CD4-positive, alpha-beta T cell (primary cell): ENCODE results near the gene MT2A. TPM values are rescaled to one million over a fixed set of nuclear protein-coding genes. Genes with fewer than 3 reads are reported as not detected.

Experiments used
- ATAC-seq: fragments of 200-7000 bp; cut with Tn5 transposase; one replicate; pipeline ENCODE4 v1.10.0; 2022; ENCODE audit warnings: mild to moderate bottlenecking; ENCODE audit not compliant: poor library complexity
- CTCF ChIA-PET: fragments of 350-600 bp; sonication (Branson Sonifier 250); formaldehyde crosslinking; loops from one replicate; lab custom pipeline; 2021; ENCODE audit warnings: antibody characterized with exemption, inconsistent platforms; lab: Charles Lee
- POLR2A ChIA-PET: fragments of 350-600 bp; sonication (Branson Sonifier 250); formaldehyde crosslinking; loops from one replicate; lab custom pipeline; 2021; ENCODE audit warnings: antibody characterized with exemption, inconsistent platforms; lab: Charles Lee
- DNase-seq, 14 experiments: peaks; one replicate each; pipeline ENCODE4 v3.0.0-alpha.2; 2013 to 2020; ENCODE audit warnings: mixed read lengths in 2 of 14
- H3K27ac ChIP-seq, 2 donors: one replicate each; pipeline versions ENCODE4 v1.5.1 to v1.7.0; 2013; ENCODE audit warnings: low read length in 2 of 2, low read depth in 1 of 2, mild to moderate bottlenecking in 1 of 2
- H3K27me3 ChIP-seq, 2 experiments: 1 replicate in 1 of 2; 2 replicates in 1 of 2; pipeline versions ENCODE4 v1.6.1 to v1.7.0; 2013; ENCODE audit warnings: low read length in 2 of 2, control low read depth in 1 of 2, mild to moderate bottlenecking in 1 of 2, moderate library complexity in 1 of 2; ENCODE audit not compliant: insufficient read depth in 2 of 2, control insufficient read depth in 1 of 2
- H3K36me3 ChIP-seq: one replicate; pipeline ENCODE4 v1.6.1; 2013; ENCODE audit warnings: low read length, control low read depth; ENCODE audit not compliant: insufficient read depth
- H3K4me1 ChIP-seq: one replicate; pipeline ENCODE4 v1.6.1; 2013; ENCODE audit warnings: low read length, control low read depth; ENCODE audit not compliant: insufficient read depth
- H3K4me3 ChIP-seq: one replicate; pipeline ENCODE4 v1.5.1; 2013; ENCODE audit warnings: mild to moderate bottlenecking, low read length, moderate library complexity
- H3K9me3 ChIP-seq, 2 experiments: 1 replicate in 1 of 2; 2 replicates in 1 of 2; pipeline versions ENCODE4 v1.6.1 to v1.7.0; 2013; ENCODE audit warnings: low read length in 2 of 2, mild to moderate bottlenecking in 2 of 2, control low read depth in 1 of 2, moderate library complexity in 1 of 2; ENCODE audit not compliant: control insufficient read depth in 1 of 2, insufficient read depth in 1 of 2
- H3K27ac Mint-ChIP-seq: one replicate; pipeline ENCODE4 v1.8.0; 2020; ENCODE audit warnings: mixed read lengths
- H3K27me3 Mint-ChIP-seq: one replicate; pipeline ENCODE4 v1.8.0; 2021; ENCODE audit warnings: mixed read lengths
- H3K36me3 Mint-ChIP-seq: one replicate; pipeline ENCODE4 v1.8.0; 2021; ENCODE audit warnings: low read depth, mixed read lengths
- H3K4me1 Mint-ChIP-seq: one replicate; pipeline ENCODE4 v1.8.0; 2021; ENCODE audit warnings: low read depth, mixed read lengths
- H3K4me3 Mint-ChIP-seq: one replicate; pipeline ENCODE4 v1.8.0; 2020; ENCODE audit warnings: mild to moderate bottlenecking, mixed read lengths
- H3K9me3 Mint-ChIP-seq: one replicate; pipeline ENCODE4 v1.8.0; 2020; ENCODE audit warnings: mixed read lengths
- intact Hi-C, 2 experiments: fragments of 100-400 bp; cut with DNase I in 1 of 2; cut with micrococcal nuclease in 1 of 2; formaldehyde crosslinking; loops; one replicate each; pipeline versions ENCODE4 v1.15.1 to v1.9.0; 2023 to 2025; cut with DNase I, micrococcal nuclease
- total RNA-seq, 174 experiments: library from RNA in 2 of 174; stranded (reverse) in 2 of 174; gene quantifications; one replicate each; pipeline ENCODE4 v1.2.3 and lab custom pipeline; 2021 to 2026
- TF ChIP-seq, protein P1 (sequence below): fragments of 200-600 bp; IDR thresholded peaks from one replicate; pipeline ENCODE4 v1.8.0; 2022; ENCODE audit warnings: antibody characterized with exemption, mild to moderate bottlenecking

MT2A gene
- total RNA-seq, 2 experiments from 2014 or later, result 47.1 to 50.8 TPM

DNA sequence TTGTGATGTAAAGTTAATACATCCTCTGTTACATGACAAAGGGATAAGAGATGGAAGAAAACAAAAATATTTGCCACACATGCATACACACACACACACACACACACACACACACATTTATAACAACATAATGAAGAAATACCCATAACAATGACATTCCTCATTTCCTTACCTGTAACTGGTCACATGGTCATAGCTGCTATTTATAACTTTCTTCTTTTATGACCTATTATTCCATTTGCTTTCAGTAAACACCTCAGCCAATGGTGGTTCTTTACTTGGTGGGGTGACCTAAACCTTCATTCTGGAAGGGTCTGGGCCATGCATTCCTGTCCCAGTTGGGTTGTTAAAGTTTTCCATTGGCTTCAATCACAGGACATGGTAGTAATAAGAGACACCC is 5.3 kb downstream of the MT2A start:
- POLR2A ChIA-PET, result interaction anchor here (1.0 kb wide), 1 partner anchor 12 kb away, joined by 3 read pairs; the partner anchor contains the start of gene MT1E
- H3K27ac Mint-ChIP-seq, result no peak overlapping the region

DNA sequence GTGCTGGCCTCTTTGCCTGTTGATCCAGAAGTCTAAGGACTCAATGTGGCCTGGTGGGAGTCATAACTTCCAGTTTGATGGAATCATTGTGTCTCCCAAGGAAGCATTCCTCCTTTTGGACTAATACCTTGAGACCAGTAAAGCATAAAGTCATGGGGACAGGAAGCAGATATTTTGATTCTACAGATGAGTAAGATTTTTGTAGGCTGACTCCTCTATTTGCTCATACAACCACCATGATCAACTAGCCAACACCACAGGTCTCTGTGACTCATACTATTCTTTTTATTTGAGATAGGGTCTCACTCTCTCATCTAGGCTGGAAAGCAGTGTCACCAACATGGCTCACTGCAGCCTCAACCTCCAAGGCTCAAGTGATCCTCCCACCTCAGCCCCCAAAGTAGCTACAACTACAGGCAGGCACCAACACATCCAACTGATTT is 6.2 kb downstream of the MT2A start:
- H3K27ac Mint-ChIP-seq, result no peak overlapping the region
- ATAC-seq, result no peak

More for the DNA sequence above, 5.3 kb downstream of the MT2A start:
- H3K36me3 Mint-ChIP-seq, result no peaks in the 10 kb centered on the region
- peaks cover 7 to 8% of the 10 kb centered on the region in 2 experiments for H3K27me3 ChIP-seq
- TF ChIP-seq, protein P1, sequence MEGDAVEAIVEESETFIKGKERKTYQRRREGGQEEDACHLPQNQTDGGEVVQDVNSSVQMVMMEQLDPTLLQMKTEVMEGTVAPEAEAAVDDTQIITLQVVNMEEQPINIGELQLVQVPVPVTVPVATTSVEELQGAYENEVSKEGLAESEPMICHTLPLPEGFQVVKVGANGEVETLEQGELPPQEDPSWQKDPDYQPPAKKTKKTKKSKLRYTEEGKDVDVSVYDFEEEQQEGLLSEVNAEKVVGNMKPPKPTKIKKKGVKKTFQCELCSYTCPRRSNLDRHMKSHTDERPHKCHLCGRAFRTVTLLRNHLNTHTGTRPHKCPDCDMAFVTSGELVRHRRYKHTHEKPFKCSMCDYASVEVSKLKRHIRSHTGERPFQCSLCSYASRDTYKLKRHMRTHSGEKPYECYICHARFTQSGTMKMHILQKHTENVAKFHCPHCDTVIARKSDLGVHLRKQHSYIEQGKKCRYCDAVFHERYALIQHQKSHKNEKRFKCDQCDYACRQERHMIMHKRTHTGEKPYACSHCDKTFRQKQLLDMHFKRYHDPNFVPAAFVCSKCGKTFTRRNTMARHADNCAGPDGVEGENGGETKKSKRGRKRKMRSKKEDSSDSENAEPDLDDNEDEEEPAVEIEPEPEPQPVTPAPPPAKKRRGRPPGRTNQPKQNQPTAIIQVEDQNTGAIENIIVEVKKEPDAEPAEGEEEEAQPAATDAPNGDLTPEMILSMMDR, result no peak
- no peak for ATAC-seq
- H3K9me3 Mint-ChIP-seq, result no peaks in the 10 kb centered on the region
- no peak overlapping the region for H3K27ac ChIP-seq
- CTCF ChIA-PET, result no interaction called here
- H3K36me3 ChIP-seq, result no peaks in the 10 kb centered on the region
- peaks cover 44% of the 10 kb centered on the region for H3K4me1 ChIP-seq
- H3K4me3 Mint-ChIP-seq, result no peak overlapping the region
- DNase-seq, result no peak
- peaks cover 34% of the 10 kb centered on the region for H3K4me1 Mint-ChIP-seq
- no peak overlapping the region for H3K4me3 ChIP-seq
- H3K27me3 Mint-ChIP-seq, result peaks cover 9% of the 10 kb centered on the region
- H3K9me3 ChIP-seq, result no peaks in the 10 kb centered on the region
- intact Hi-C loops, result no loop called here

DNA sequence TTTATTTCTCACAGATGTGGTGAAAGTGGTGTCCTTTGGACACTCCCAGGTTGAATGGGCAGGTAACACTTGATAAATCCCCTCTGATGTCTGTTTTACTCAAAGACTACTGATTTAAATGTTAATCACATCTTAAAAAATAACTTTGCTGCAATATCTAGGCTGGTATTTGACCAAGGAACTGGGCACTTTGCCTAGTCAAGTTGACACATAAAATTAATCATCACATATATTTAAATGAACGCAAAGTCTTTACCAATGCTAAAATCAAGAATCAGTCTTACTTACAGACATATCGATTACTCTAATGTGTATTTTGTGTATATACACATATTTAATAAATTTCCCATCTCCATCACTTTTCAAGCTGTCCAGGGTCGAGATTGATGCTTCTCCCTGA is 7.0 kb downstream of the MT2A start:
- POLR2A ChIA-PET, result no interaction called here

More for the DNA sequence above, 6.2 kb downstream of the MT2A start:
- Histone ChIP-seq H3K36me3 (no peaks in the 10 kb centered on the region), H3K4me1 (peaks cover 35% of the 10 kb centered on the region), H3K4me3 (no peak overlapping the region), H3K27ac (no peak overlapping the region), H3K27me3 (peaks cover 7 to 8% of the 10 kb centered on the region in 2 experiments), H3K9me3 (no peaks in the 10 kb centered on the region)
- peaks cover 26% of the 10 kb centered on the region for H3K4me1 Mint-ChIP-seq
- TF ChIP-seq, protein P1, result no peak
- no peaks in the 10 kb centered on the region for H3K9me3 Mint-ChIP-seq
- H3K4me3 Mint-ChIP-seq, result no peak overlapping the region
- H3K36me3 Mint-ChIP-seq, result no peaks in the 10 kb centered on the region
- ChIA-PET POLR2A (no interaction called here), CTCF (no interaction called here)
- intact Hi-C loops, result no loop called here
- DNase-seq, result no peak
- H3K27me3 Mint-ChIP-seq, result peaks cover 13% of the 10 kb centered on the region

More for the DNA sequence above, 7.0 kb downstream of the MT2A start:
- Histone ChIP-seq H3K27ac (no peak overlapping the region), H3K27me3 (peaks cover 7 to 8% of the 10 kb centered on the region in 2 experiments), H3K4me1 (peaks cover 27% of the 10 kb centered on the region), H3K36me3 (no peaks in the 10 kb centered on the region), H3K9me3 (no peaks in the 10 kb centered on the region), H3K4me3 (no peak overlapping the region)
- no peak overlapping the region for H3K4me3 Mint-ChIP-seq
- CTCF ChIA-PET, result no interaction called here
- no peaks in the 10 kb centered on the region for H3K36me3 Mint-ChIP-seq
- DNase-seq (no peak), ATAC-seq (no peak)
- intact Hi-C loops, result no loop called here
- H3K27me3 Mint-ChIP-seq, result peaks cover 13% of the 10 kb centered on the region
- peaks cover 19% of the 10 kb centered on the region for H3K4me1 Mint-ChIP-seq
- no peak overlapping the region for H3K27ac Mint-ChIP-seq
- TF ChIP-seq, protein P1, result no peak
- no peaks in the 10 kb centered on the region for H3K9me3 Mint-ChIP-seq
